ENCODE measurements around the gene VAT1L. TPM values are rescaled to one million over a fixed set of nuclear protein-coding genes. Genes with fewer than 3 reads are reported as not detected.

The VAT1L gene
- polyA plus RNA-seq, 6 donors from 2014 or later: 0.07 to 4.3 (median 0.16) TPM; not detected in 2

GRCh38 chr16:77898671-77899211 is 110.4 kb downstream of the VAT1L start:
- Mint-ChIP-seq H3K4me1 (no peaks in the 10 kb centered on the region), H3K27me3 (no peaks in the 10 kb centered on the region), H3K27ac (no peak overlapping the region), H3K9me3 (peaks cover 0 to 4% (median 0%) of the 10 kb centered on the region in 7 donors), H3K36me3 (no peaks in the 10 kb centered on the region), H3K4me3 (no peak overlapping the region)
- ATAC-seq (ENCODE audit: low read depth in 2 of 2) (no peak), DNase-seq (no peak)

DNA sequence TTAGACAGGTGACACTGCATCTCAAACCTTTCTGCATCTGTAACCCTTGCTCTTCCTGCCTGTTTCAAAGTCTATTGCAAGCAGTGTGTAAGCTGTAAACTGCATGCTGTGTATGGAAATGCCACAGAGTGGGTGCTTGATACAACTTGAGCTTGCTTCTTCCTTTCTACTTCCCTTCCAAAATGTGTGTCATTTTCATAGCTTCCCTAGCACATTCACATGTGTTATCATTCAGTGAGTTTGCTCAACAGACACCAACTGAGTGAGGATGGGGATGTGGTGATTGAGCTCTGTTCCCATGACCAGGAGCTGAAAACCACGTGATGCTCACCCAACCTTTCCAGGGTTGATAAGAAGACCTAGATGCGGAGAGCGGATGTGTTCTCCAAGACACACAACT is 111.1 kb downstream of the VAT1L start:
- H3K4me1 Mint-ChIP-seq: no peaks in the 10 kb centered on the region
- H3K27me3 Mint-ChIP-seq: no peaks in the 10 kb centered on the region
- no peak overlapping the region for H3K4me3 Mint-ChIP-seq
- no peak overlapping the region for H3K27ac Mint-ChIP-seq
- ATAC-seq (ENCODE audit: low read depth in 2 of 2) (no peak), DNase-seq (no peak)
- peaks cover 0 to 4% (median 0%) of the 10 kb centered on the region in 7 donors for H3K9me3 Mint-ChIP-seq
- H3K36me3 Mint-ChIP-seq: no peaks in the 10 kb centered on the region

DNA sequence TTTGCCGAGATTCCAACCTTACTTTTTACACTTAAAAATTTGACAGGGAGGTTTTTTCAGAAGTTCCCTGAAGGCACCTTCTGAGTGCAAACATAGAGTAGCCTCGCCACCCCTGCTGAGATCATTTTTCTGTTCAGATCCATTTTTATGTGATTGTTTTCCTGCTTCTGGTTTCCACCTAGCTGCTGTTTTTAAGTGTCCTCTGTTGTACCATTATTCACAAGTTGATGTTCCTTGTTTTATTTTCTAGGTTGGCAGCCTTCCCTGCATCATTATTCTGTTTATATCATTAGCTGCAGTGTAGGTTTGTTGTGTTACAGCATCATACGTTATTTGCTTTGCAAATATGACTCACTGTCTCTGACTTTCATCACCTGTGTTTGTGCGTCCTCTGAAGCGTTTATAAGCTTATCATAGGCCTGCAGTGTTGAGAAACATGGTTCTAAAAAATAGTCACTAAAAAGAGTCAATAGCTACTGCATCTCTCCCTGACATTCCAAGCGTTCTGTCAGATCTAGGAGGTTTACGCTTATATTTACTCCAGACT is 117.1 kb downstream of the VAT1L start:
- H3K27ac Mint-ChIP-seq: no peak overlapping the region
- no peak overlapping the region for H3K4me3 Mint-ChIP-seq
- no peaks in the 10 kb centered on the region for H3K36me3 Mint-ChIP-seq
- peaks cover 0 to 6% (median 0%) of the 10 kb centered on the region in 3 donors for H3K27me3 Mint-ChIP-seq
- no peak for DNase-seq
- H3K9me3 Mint-ChIP-seq: peaks cover 0 to 4% (median 0%) of the 10 kb centered on the region in 7 donors
- no peak for ATAC-seq (ENCODE audit: low read depth in 2 of 2)
- no peaks in the 10 kb centered on the region for H3K4me1 Mint-ChIP-seq

- Mint-ChIP-seq H3K36me3 (no peaks in the 10 kb centered on the region), H3K27me3 (peaks cover 0 to 6% (median 0%) of the 10 kb centered on the region in 3 donors), H3K4me3 (no peak overlapping the region), H3K4me1 (no peaks in the 10 kb centered on the region), H3K9me3 (no peaks in the 10 kb centered on the region), H3K27ac (no peak overlapping the region)
- ATAC-seq (ENCODE audit: low read depth in 2 of 2): no peak
- DNase-seq: no peak
Observed at GRCh38 chr16:77910021-77910420, 121.7 kb downstream of the VAT1L start.

- DNase-seq: no peak
- no peak for ATAC-seq (ENCODE audit: low read depth in 2 of 2)
- Mint-ChIP-seq H3K4me1 (no peaks in the 10 kb centered on the region), H3K27ac (peak overlapping the region in 1 of 6 donors; percentile 17), H3K27me3 (no peaks in the 10 kb centered on the region), H3K36me3 (no peaks in the 10 kb centered on the region), H3K9me3 (no peaks in the 10 kb centered on the region), H3K4me3 (no peak overlapping the region)
Observed at GRCh38 chr16:77912617-77913016, 124.3 kb downstream of the VAT1L start.

- no peaks in the 10 kb centered on the region for H3K9me3 Mint-ChIP-seq
- no peak overlapping the region for H3K4me3 Mint-ChIP-seq
- ATAC-seq (ENCODE audit: low read depth in 2 of 2) (no peak), DNase-seq (no peak)
- H3K4me1 Mint-ChIP-seq: no peaks in the 10 kb centered on the region
- H3K27ac Mint-ChIP-seq: no peak overlapping the region
- H3K36me3 Mint-ChIP-seq: no peaks in the 10 kb centered on the region
- H3K27me3 Mint-ChIP-seq: no peaks in the 10 kb centered on the region
Observed at GRCh38 chr16:77913738-77914253, 125.4 kb downstream of the VAT1L start.

- no peak overlapping the region for H3K27ac Mint-ChIP-seq
- H3K4me3 Mint-ChIP-seq: no peak overlapping the region
- H3K4me1 Mint-ChIP-seq: no peaks in the 10 kb centered on the region
- no peaks in the 10 kb centered on the region for H3K9me3 Mint-ChIP-seq
- no peak for ATAC-seq (ENCODE audit: low read depth in 2 of 2)
- no peaks in the 10 kb centered on the region for H3K36me3 Mint-ChIP-seq
- H3K27me3 Mint-ChIP-seq: no peaks in the 10 kb centered on the region
- DNase-seq: no peak
Observed at GRCh38 chr16:77916111-77916510, 127.7 kb downstream of the VAT1L start.

GRCh38 chr16:77917971-77918370 is 129.6 kb downstream of the VAT1L start:
- DNase-seq: no peak

DNA sequence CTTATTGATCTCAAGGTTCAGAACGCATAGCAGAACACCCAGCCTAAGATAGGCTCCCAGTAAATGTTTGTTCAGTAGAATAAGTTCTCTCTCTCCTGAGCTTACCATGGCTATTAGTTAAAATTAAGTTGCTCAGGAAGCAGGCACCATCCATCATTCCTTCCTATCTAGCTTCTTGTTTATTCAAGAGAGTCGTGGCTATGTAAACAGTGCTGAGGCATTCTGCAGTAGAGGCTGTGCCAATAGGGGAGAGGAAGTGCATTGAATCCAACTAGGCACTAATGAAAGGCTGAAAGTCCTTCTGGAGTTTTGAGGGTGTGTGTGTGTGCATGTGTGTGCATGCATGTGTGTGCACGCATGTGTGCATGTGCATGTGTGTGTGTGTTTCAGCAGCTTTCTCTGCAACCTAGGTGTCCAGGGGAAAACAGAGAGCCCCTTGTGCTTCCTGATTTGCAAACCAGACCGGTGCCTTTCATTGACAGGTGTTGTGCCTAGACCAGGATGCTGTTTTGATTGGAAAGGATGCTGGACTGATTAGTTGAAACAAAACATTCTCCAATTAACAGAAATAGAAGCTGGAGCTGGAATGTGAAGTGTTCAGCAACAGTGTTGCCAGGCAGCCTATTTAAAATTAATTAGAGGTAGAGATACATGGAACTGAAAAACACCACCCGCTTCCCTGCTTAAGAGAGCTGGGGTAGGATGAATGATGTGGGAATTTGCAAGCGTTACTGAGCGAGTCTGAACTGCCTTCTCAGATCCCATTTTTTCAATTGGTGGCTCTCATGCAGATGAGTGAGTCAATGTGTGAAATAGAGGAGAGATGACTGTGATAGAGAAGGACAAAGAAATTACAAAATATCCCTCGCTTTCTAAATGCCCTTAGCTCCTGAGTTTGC is 130.7 kb downstream of the VAT1L start:
- Mint-ChIP-seq H3K4me1 (no peaks in the 10 kb centered on the region), H3K27me3 (no peaks in the 10 kb centered on the region), H3K9me3 (no peaks in the 10 kb centered on the region), H3K27ac (no peak overlapping the region), H3K4me3 (no peak overlapping the region), H3K36me3 (no peaks in the 10 kb centered on the region)
- no peak for ATAC-seq (ENCODE audit: low read depth in 2 of 2)
- no peak for DNase-seq

More at GRCh38 chr16:77917971-77918370, 129.6 kb downstream of the VAT1L start:
- Mint-ChIP-seq H3K36me3 (no peaks in the 10 kb centered on the region), H3K4me1 (no peaks in the 10 kb centered on the region), H3K4me3 (no peak overlapping the region), H3K27me3 (no peaks in the 10 kb centered on the region), H3K9me3 (no peaks in the 10 kb centered on the region), H3K27ac (no peak overlapping the region)
- no peak for ATAC-seq (ENCODE audit: low read depth in 2 of 2)

DNA sequence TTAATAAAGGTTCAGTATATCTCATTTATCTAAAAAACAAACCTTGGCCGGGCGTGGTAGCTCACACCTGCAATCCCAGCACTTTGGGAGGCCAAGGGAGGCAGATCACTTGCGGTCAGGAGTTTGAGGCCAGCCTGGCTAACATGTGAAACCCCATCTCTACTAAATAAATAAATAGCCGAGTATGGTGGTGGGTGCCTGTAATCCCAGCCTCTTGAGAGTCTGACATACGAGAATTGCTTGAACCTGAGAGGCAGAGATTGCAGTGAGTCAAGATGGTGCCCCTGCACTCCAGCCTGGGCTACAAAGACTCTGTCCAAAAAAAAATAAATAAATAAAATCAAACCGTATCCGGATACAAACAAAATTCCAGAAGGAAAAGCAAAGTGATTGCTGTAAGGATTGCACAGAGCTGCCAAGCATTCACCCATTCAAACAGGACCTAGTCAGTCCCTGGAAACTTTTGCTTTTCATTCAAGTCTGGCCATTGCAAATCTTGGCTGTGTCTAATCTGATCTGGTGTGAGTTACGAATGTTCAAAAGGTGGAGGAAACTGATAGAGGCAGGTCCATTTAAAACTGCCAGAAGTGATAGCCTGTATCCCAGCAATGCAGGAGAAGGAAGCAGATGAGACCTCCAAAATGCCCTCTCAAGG is 131.5 kb downstream of the VAT1L start:
- H3K4me1 Mint-ChIP-seq: no peaks in the 10 kb centered on the region
- no peaks in the 10 kb centered on the region for H3K27me3 Mint-ChIP-seq
- no peaks in the 10 kb centered on the region for H3K9me3 Mint-ChIP-seq
- no peak overlapping the region for H3K4me3 Mint-ChIP-seq
- no peak overlapping the region for H3K27ac Mint-ChIP-seq
- no peaks in the 10 kb centered on the region for H3K36me3 Mint-ChIP-seq
- DNase-seq (no peak), ATAC-seq (ENCODE audit: low read depth in 2 of 2) (no peak)

- Mint-ChIP-seq H3K36me3 (no peaks in the 10 kb centered on the region), H3K27me3 (no peaks in the 10 kb centered on the region), H3K4me1 (no peaks in the 10 kb centered on the region)
Observed at GRCh38 chr16:77920984-77921383, 132.6 kb downstream of the VAT1L start.

GRCh38 chr16:77922228-77922754 is 133.9 kb downstream of the VAT1L start:
- Mint-ChIP-seq H3K4me1 (no peaks in the 10 kb centered on the region), H3K4me3 (no peak overlapping the region), H3K9me3 (no peaks in the 10 kb centered on the region), H3K27me3 (no peaks in the 10 kb centered on the region), H3K36me3 (no peaks in the 10 kb centered on the region), H3K27ac (no peak overlapping the region)
- DNase-seq: no peak
- no peak for ATAC-seq (ENCODE audit: low read depth in 2 of 2)

More at GRCh38 chr16:77920984-77921383, 132.6 kb downstream of the VAT1L start:
- Mint-ChIP-seq H3K9me3 (no peaks in the 10 kb centered on the region), H3K27ac (no peak overlapping the region), H3K4me3 (no peak overlapping the region)
- ATAC-seq (ENCODE audit: low read depth in 2 of 2) (no peak), DNase-seq (no peak)

- no peaks in the 10 kb centered on the region for H3K27me3 Mint-ChIP-seq
- no peak overlapping the region for H3K27ac Mint-ChIP-seq
- ATAC-seq (ENCODE audit: low read depth in 2 of 2) (no peak), DNase-seq (no peak)
- H3K4me3 Mint-ChIP-seq: no peak overlapping the region
- no peaks in the 10 kb centered on the region for H3K9me3 Mint-ChIP-seq
- H3K36me3 Mint-ChIP-seq: no peaks in the 10 kb centered on the region
- H3K4me1 Mint-ChIP-seq: no peaks in the 10 kb centered on the region
Observed at GRCh38 chr16:77925531-77925930, 137.2 kb downstream of the VAT1L start.

Data from naive B cell (primary cell).